Neural cell (in vitro differentiated cells): Measurements from ENCODE around the gene FAM184A. TPM values are rescaled to one million over a fixed set of nuclear protein-coding genes. Genes with fewer than 3 reads are reported as not detected.

Source experiments
- H2AFZ ChIP-seq: fragments of 200-600, 300-800 bp; sonication (generic), shearing (Covaris generic); 2 replicates; pipeline ENCODE4 v1.6.0; 2014; ENCODE audit warnings: low read depth, mild to moderate bottlenecking, antibody characterized with exemption, low read length, moderate library complexity
- H3F3A ChIP-seq: fragments of 200-600 bp; shearing (Covaris generic); 2 replicates; pipeline ENCODE4 v1.6.1; 2016; ENCODE audit warnings: mild to moderate bottlenecking, moderate library complexity, mixed read lengths, antibody characterized with exemption, low read length; ENCODE audit not compliant: insufficient read depth, poor library complexity, severe bottlenecking
- H3K27ac ChIP-seq: fragments of 200-600, 300-800 bp; sonication (generic), shearing (Covaris generic); 2 replicates; pipeline ENCODE4 v1.5.1; 2014; ENCODE audit warnings: mild to moderate bottlenecking, low read length, moderate library complexity
- H3K27me3 ChIP-seq: fragments of 300-800, 200-600 bp; sonication (generic), shearing (Covaris generic); 2 replicates; pipeline ENCODE4 v1.6.0; 2014; ENCODE audit warnings: mild to moderate bottlenecking, low read depth, low read length, moderate library complexity; ENCODE audit not compliant: insufficient read depth
- H3K36me3 ChIP-seq: fragments of 300-800, 200-600 bp; sonication (generic), shearing (Covaris generic); 2 replicates; pipeline ENCODE4 v1.5.1; 2014; ENCODE audit warnings: mild to moderate bottlenecking, antibody characterized with exemption, low read length, moderate library complexity; ENCODE audit not compliant: insufficient read depth
- H3K4me2 ChIP-seq: fragments of 300-800, 200-600 bp; sonication (generic), shearing (Covaris generic); 2 replicates; pipeline ENCODE4 v1.6.0; 2014; ENCODE audit warnings: mild to moderate bottlenecking, low read length
- H3K4me3 ChIP-seq: fragments of 300-800, 200-600 bp; sonication (generic), shearing (Covaris generic); 2 replicates; pipeline ENCODE4 v1.5.1; 2014; ENCODE audit warnings: mild to moderate bottlenecking, low read length, moderate library complexity
- H3K79me2 ChIP-seq: fragments of 200-600 bp; shearing (Covaris generic); replicated peaks from 2 replicates; pipeline ENCODE4 v1.6.0; 2014; ENCODE audit warnings: mild to moderate bottlenecking, low read length, moderate library complexity; ENCODE audit not compliant: insufficient read depth
- H3K9ac ChIP-seq: fragments of 300-800, 200-600 bp; sonication (generic), shearing (Covaris generic); 2 replicates; pipeline ENCODE4 v1.6.1; 2016; ENCODE audit warnings: mild to moderate bottlenecking, low read length, mixed read lengths
- H3K9me2 ChIP-seq: fragments of 200-600 bp; shearing (Covaris generic); 2 replicates; pipeline ENCODE4 v1.6.1; 2016; ENCODE audit warnings: mild to moderate bottlenecking, low read length, mixed read lengths; ENCODE audit not compliant: insufficient read depth
- H3K9me3 ChIP-seq: fragments of 200-600, 300-800 bp; sonication (generic), shearing (Covaris generic); 2 replicates; pipeline ENCODE4 v1.6.1; 2016; ENCODE audit warnings: mild to moderate bottlenecking, mixed run types, low read length, moderate library complexity, mixed read lengths
- H4K20me1 ChIP-seq: fragments of 200-600 bp; shearing (Covaris generic); 2 replicates; pipeline ENCODE4 v1.6.1; 2016; ENCODE audit warnings: mild to moderate bottlenecking, mixed run types; ENCODE audit not compliant: insufficient read depth
- EP300 ChIP-seq: fragments of 450-650 bp; conservative IDR thresholded peaks from 2 replicates; pipeline ENCODE4 v1.6.1; 2014; ENCODE audit warnings: antibody characterized with exemption, mild to moderate bottlenecking, moderate library complexity; ENCODE audit not compliant: poor library complexity, severe bottlenecking
- EZH2 ChIP-seq: fragments of 200-600, 300-800 bp; shearing (Covaris generic), sonication (generic); IDR thresholded peaks from 2 replicates; pipeline ENCODE4 v1.6.1; 2014; ENCODE audit warnings: antibody characterized with exemption, low read length, borderline replicate concordance, mild to moderate bottlenecking; ENCODE audit not compliant: insufficient read depth, poor library complexity, severe bottlenecking
- MXI1 ChIP-seq: fragments of 450-650 bp; conservative IDR thresholded peaks from 2 replicates; pipeline ENCODE4 v1.6.1; 2014; ENCODE audit warnings: antibody characterized with exemption, mild to moderate bottlenecking; ENCODE audit not compliant: poor library complexity, severe bottlenecking
- POLR2AphosphoS5 ChIP-seq: IDR thresholded peaks from 2 replicates; pipeline ENCODE4 v1.6.1; 2012
- RAD21 ChIP-seq: fragments of 450-650 bp; conservative IDR thresholded peaks from 2 replicates; pipeline ENCODE4 v1.6.1; 2014; ENCODE audit warnings: antibody characterized with exemption, mild to moderate bottlenecking, moderate library complexity
- REST ChIP-seq: IDR thresholded peaks from 2 replicates; pipeline ENCODE4 v1.6.1; 2012; ENCODE audit warnings: borderline replicate concordance
- SMC3 ChIP-seq: fragments of 450-650 bp; conservative IDR thresholded peaks from 2 replicates; pipeline ENCODE4 v1.6.1; 2014; ENCODE audit warnings: antibody characterized with exemption, mild to moderate bottlenecking, moderate library complexity; ENCODE audit not compliant: poor library complexity
- TAF1 ChIP-seq: IDR thresholded peaks from 2 replicates; pipeline ENCODE4 v1.6.1; 2012; ENCODE audit warnings: low read depth
- polyA plus RNA-seq: library from polyadenylated mRNA; depleted of rRNA; stranded (reverse); fragments of >200 nt; gene quantifications from 2 replicates; pipeline ENCODE4 v1.2.3, GENCODE V29; 2014
- TF ChIP-seq, protein P1 (sequence below): fragments of 450-650 bp; IDR thresholded peaks from 2 replicates; pipeline ENCODE4 v1.5.1; 2014; ENCODE audit warnings: antibody characterized with exemption, mild to moderate bottlenecking, moderate library complexity; ENCODE audit not compliant: poor library complexity, severe bottlenecking

The FAM184A gene
- polyA plus RNA-seq, 1 donor from 2014 or later = 47.5 TPM

DNA sequence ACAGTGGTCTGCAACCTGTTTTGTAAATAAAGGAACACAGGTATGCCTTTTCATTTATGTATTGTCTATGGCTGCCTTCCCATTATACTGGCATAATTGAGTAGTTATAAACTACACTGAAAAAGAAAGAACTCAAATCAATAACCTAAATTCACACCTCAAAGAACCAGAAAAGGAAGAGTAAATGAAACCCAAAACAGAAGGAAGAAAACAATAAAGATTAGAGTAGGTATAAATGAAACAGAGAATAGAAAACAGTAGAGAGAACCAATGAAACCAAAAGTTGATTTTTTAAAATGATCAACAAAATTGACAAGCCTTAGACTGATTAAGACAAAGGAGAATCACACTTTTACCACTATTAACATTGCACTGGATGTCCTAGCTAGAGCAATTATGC is 34.7 kb downstream of the FAM184A start:
- no peak overlapping the region for H3K4me2 ChIP-seq
- H3K36me3 ChIP-seq = no peaks in the 10 kb centered on the region
- H3K9me2 ChIP-seq = no peaks in the 10 kb centered on the region
- no peaks in the 10 kb centered on the region for H3K27me3 ChIP-seq
- no peak overlapping the region for H2AFZ ChIP-seq
- no peak overlapping the region for H3K4me3 ChIP-seq
- H3K27ac ChIP-seq = no peak overlapping the region
- H3F3A ChIP-seq = no peaks in the 10 kb centered on the region
- H3K79me2 ChIP-seq = no peaks in the 10 kb centered on the region
- no peaks in the 10 kb centered on the region for H4K20me1 ChIP-seq
- H3K9ac ChIP-seq = no peak overlapping the region
- H3K9me3 ChIP-seq = no peaks in the 10 kb centered on the region
- TF ChIP-seq EZH2 (no peak), REST (no peak), MXI1 (no peak), EP300 (no peak), SMC3 (no peak), RAD21 (no peak), TAF1 (no peak), POLR2AphosphoS5 (no peak)
- TF ChIP-seq, protein P1, sequence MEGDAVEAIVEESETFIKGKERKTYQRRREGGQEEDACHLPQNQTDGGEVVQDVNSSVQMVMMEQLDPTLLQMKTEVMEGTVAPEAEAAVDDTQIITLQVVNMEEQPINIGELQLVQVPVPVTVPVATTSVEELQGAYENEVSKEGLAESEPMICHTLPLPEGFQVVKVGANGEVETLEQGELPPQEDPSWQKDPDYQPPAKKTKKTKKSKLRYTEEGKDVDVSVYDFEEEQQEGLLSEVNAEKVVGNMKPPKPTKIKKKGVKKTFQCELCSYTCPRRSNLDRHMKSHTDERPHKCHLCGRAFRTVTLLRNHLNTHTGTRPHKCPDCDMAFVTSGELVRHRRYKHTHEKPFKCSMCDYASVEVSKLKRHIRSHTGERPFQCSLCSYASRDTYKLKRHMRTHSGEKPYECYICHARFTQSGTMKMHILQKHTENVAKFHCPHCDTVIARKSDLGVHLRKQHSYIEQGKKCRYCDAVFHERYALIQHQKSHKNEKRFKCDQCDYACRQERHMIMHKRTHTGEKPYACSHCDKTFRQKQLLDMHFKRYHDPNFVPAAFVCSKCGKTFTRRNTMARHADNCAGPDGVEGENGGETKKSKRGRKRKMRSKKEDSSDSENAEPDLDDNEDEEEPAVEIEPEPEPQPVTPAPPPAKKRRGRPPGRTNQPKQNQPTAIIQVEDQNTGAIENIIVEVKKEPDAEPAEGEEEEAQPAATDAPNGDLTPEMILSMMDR = no peak

GRCh38 chr6:119043265-119043664 is 35.2 kb downstream of the FAM184A start:
- H2AFZ ChIP-seq = no peak overlapping the region
- no peaks in the 10 kb centered on the region for H3F3A ChIP-seq
- no peak overlapping the region for H3K27ac ChIP-seq
- H3K9me2 ChIP-seq = no peaks in the 10 kb centered on the region
- no peak overlapping the region for H3K4me2 ChIP-seq
- H4K20me1 ChIP-seq = no peaks in the 10 kb centered on the region
- no peaks in the 10 kb centered on the region for H3K27me3 ChIP-seq
- H3K9ac ChIP-seq = no peak overlapping the region
- H3K9me3 ChIP-seq = no peaks in the 10 kb centered on the region
- H3K79me2 ChIP-seq = no peaks in the 10 kb centered on the region
- TF ChIP-seq EZH2 = no peak
- no peak for TF ChIP-seq TAF1
- TF ChIP-seq MXI1 = no peak
- TF ChIP-seq EP300 = no peak
- no peak for TF ChIP-seq RAD21
- TF ChIP-seq, protein P1 = no peak
- no peak for TF ChIP-seq REST
- no peak for TF ChIP-seq SMC3
- no peak for TF ChIP-seq POLR2AphosphoS5
- H3K36me3 ChIP-seq = no peaks in the 10 kb centered on the region
- H3K4me3 ChIP-seq = no peak overlapping the region
